Measurements from ENCODE around the gene MED8. TPM values are rescaled to one million over a fixed set of nuclear protein-coding genes. Genes with fewer than 3 reads are reported as not detected.

Gene MED8
- total RNA-seq, 1 experiment from 2014 or later, result 60.7 TPM

DNA sequence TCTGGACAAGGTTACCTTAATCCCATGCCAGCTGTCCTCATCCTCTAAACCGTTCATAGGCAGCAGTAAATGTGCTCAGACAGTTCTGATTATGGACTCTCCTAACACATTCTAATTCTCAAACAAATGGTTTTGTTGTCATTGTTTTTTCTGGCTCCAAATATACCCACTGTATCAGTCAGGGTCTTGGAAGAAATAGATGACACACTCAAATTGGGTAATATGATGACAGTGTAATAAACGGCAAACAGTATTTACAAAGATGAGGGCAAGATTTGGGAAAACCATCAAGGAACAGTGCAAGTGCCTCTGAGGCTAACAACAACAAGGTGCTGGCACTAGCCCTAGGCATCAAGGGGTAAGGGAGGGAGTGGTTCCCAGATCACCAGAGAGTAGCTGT is 35.1 kb downstream of the MED8 start:
- no peak overlapping the region for H3K4me3 ChIP-seq
- no peak for DNase-seq (ENCODE audit: low read depth in 1 of 2, low spot score in 2 of 2)
- peaks cover 10% of the 10 kb centered on the region for H3K36me3 ChIP-seq
- H3K4me1 ChIP-seq (replicated peaks), result peaks cover 33% of the 10 kb centered on the region
- no peaks in the 10 kb centered on the region for H3K27me3 ChIP-seq (replicated peaks)
- no peaks in the 10 kb centered on the region for H3K9me3 ChIP-seq (replicated peaks)
- no peak overlapping the region for H3K27ac ChIP-seq

DNA sequence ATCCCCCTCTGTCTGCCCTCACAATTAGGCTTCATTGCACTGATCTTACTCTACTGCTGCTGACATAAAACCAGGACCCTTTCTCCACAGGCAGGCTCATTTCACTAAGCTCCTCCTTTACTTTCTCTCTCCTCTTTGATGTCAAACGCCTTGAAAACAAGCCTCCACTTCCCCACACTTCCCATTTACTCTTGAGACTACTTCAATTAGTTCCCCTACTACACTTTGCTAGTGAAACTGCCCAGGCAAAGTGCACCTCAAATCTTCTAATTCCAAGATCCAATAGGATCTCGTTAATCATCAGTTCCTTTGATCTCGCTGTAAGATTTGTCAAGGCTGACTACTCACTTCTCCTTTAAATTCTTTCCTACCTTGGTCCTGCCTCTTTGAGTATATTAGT is 36.7 kb downstream of the MED8 start:
- no peak overlapping the region for H3K27ac ChIP-seq
- H3K36me3 ChIP-seq, result 0 out of 2 replicates have a peak, but pooled peaks cover 3% of the 10 kb centered on the region
- DNase-seq (ENCODE audit: low read depth in 1 of 2, low spot score in 2 of 2), result no peak
- H3K27me3 ChIP-seq (replicated peaks), result no peaks in the 10 kb centered on the region
- no peaks in the 10 kb centered on the region for H3K9me3 ChIP-seq (replicated peaks)
- H3K4me1 ChIP-seq (replicated peaks), result peaks cover 29% of the 10 kb centered on the region
- H3K4me3 ChIP-seq, result no peak overlapping the region

DNA sequence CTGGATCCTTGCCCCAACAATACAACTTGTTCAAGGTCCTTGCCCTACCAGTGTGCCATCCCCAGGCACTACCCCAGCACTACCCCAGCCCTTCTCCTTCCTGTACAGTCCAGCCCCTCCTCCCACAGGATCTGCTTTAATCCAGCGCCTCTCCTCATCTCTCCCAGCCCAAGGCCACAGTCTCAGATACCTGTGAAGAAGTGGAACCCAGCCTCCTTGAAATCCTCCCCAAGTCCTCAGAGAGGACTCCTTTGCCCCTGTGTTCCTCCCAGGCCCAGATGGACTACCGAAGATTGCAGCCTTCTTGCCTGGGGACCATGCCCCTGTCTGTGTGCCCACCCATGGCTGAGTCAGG is 37.3 kb downstream of the MED8 start:
- Histone ChIP-seq H3K4me1 (replicated peaks) (peaks cover 24% of the 10 kb centered on the region), H3K27ac (no peak overlapping the region), H3K4me3 (no peak overlapping the region), H3K9me3 (replicated peaks) (no peaks in the 10 kb centered on the region), H3K36me3 (0 out of 2 replicates have a peak, but pooled peaks cover 3% of the 10 kb centered on the region), H3K27me3 (replicated peaks) (no peaks in the 10 kb centered on the region)
- no peak for DNase-seq (ENCODE audit: low read depth in 1 of 2, low spot score in 2 of 2)

DNA sequence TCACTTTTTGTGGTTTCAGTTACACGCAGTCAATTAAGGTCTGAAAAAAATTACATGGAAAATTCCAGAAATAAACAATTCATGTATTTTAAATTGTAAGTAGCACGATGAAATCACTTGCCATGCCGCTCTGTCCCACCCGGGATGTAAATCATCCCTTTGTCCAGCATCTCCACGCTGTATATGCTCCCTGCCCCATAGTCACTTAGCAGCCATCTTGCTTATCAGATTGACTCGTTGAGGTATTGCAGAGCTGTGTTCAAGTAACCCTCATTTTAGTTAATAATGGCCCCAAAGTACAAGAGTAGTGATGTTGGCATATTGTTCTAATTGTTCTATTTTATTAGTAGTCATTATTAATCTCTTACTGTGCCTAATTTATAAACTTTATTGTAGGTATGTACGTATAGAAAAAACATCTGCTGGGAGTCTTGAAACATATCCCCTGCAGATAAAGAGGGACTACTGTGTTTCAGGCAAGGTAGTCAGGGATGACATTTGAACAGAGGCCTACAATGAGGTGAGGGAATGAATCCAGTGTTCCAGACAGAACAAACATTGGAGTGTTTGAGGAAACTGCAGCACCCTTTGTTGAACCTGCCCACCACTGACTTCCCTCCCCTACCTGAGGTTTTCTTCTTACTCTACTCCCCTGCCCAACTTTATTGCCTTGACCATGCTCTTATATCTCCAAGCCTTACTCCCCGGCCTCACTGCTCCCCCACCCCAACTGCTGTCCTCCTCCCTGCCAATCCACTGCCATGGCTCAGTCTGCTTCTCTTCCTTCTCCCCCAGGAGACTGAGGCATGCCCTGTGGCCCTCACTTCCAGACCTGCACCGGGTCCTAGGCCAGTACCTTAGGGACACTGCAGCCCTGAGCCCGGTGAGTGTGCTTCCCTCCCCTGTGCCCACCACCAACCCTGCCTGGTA is 37.9 kb downstream of the MED8 start:
- Histone ChIP-seq H3K4me3 (no peak overlapping the region), H3K36me3 (no peaks in the 10 kb centered on the region), H3K27me3 (replicated peaks) (no peaks in the 10 kb centered on the region), H3K27ac (no peak overlapping the region), H3K4me1 (replicated peaks) (peaks cover 20% of the 10 kb centered on the region), H3K9me3 (replicated peaks) (no peaks in the 10 kb centered on the region)
- no peak for DNase-seq (ENCODE audit: low read depth in 1 of 2, low spot score in 2 of 2)

DNA sequence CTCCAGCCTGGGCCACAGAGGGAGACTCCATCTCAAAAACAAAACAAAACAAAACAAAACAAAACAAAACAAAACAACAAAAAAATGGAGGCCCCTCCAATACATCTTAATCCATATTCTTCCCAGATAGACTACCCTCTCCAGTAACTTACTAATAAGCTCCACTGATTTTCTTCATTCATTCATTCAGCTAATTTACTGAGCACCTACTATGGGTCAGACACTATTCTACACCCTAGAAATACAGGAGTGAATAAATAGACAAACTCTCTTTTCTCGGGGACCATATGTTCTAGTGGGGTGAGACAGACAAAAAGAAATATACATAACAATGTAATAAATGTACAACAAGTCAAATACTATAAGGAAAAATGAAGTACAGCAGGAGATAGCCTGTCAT is 38.6 kb downstream of the MED8 start:
- H3K27ac ChIP-seq, result no peak overlapping the region
- no peak for DNase-seq (ENCODE audit: low read depth in 1 of 2, low spot score in 2 of 2)
- H3K4me1 ChIP-seq (replicated peaks), result peaks cover 20% of the 10 kb centered on the region
- H3K27me3 ChIP-seq (replicated peaks), result no peaks in the 10 kb centered on the region
- H3K4me3 ChIP-seq, result no peak overlapping the region
- H3K36me3 ChIP-seq, result no peaks in the 10 kb centered on the region
- H3K9me3 ChIP-seq (replicated peaks), result no peaks in the 10 kb centered on the region

DNA sequence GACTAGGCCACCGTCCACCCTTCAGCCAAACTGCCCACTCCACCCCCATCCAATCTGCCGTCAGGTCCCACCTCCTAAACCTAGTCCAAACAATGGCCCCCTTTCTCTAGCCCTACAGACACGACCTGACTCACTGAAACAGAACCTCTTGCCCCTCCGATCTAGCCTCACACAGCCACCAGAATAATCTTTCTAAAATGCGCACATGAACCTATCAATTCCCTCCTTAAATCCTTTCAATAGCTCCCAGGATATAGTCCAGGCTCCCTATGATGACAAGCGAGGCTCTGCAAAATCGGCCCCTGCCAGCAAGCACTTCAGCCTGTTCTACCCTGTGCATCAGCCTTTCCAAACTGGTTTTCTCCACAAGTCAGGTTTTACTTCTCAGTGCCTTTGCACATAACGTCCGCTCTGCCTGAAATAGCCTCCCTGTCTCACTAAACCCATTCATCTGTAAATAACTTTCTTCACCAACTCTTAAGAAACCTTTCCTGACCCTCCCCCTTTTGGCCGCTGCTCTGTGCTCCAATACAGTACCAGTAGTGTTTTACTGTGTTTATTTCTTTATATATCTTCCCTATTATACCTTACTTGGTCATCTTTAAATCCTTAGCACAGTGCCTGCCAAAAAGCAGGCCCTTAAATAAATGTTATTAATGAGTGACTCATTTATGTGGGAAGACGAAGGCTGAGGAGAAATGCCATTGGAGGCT is 39.9 kb downstream of the MED8 start:
- H3K4me3 ChIP-seq, result no peak overlapping the region

DNA sequence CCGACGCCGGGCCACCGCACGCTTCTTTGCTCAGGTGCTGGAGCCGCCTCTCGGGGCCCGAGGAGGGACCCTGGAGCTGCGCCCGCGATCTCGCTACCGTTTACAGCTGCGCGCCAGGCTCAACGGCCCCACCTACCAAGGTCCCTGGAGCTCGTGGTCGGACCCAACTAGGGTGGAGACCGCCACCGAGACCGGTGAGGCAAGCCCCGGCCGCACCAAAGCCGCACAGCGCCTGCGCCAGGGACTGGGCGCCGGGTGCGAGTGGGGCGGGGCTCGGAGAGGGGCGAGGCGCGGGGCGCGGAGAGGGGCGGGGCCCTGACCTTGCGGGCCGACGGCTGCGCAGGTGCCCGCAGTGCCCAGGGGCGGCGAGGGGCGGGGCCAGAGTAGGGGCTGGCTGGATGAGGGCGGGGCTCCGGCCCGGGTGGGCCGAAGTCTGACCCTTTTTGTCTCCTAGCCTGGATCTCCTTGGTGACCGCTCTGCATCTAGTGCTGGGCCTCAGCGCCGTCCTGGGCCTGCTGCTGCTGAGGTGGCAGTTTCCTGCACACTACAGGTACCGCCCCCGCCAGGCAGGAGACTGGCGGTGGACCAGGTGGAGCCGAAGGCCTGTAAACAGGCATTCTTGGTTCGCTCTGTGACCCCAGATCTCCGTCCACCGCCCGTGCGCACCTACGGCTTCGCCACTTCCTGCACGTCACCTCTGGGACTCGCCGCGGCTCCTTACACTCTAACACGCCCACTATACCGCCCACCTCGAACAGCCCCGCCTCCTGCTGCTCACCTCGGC is 40.6 kb downstream of the MED8 start:
- DNase-seq (ENCODE audit: low read depth in 1 of 2, low spot score in 2 of 2), result no peak
- no peaks in the 10 kb centered on the region for H3K9me3 ChIP-seq (replicated peaks)
- no peaks in the 10 kb centered on the region for H3K27me3 ChIP-seq (replicated peaks)
- H3K36me3 ChIP-seq, result no peaks in the 10 kb centered on the region
- peaks cover 20% of the 10 kb centered on the region for H3K4me1 ChIP-seq (replicated peaks)
- no peak overlapping the region for H3K27ac ChIP-seq
- H3K4me3 ChIP-seq, result no peak overlapping the region

More for the DNA sequence above, 39.9 kb downstream of the MED8 start:
- H3K4me1 ChIP-seq (replicated peaks), result peaks cover 20% of the 10 kb centered on the region
- no peaks in the 10 kb centered on the region for H3K27me3 ChIP-seq (replicated peaks)
- H3K27ac ChIP-seq, result no peak overlapping the region
- H3K9me3 ChIP-seq (replicated peaks), result no peaks in the 10 kb centered on the region
- peak; percentile 65 to 75 for DNase-seq (ENCODE audit: low read depth in 1 of 2, low spot score in 2 of 2)
- H3K36me3 ChIP-seq, result no peaks in the 10 kb centered on the region

DNA sequence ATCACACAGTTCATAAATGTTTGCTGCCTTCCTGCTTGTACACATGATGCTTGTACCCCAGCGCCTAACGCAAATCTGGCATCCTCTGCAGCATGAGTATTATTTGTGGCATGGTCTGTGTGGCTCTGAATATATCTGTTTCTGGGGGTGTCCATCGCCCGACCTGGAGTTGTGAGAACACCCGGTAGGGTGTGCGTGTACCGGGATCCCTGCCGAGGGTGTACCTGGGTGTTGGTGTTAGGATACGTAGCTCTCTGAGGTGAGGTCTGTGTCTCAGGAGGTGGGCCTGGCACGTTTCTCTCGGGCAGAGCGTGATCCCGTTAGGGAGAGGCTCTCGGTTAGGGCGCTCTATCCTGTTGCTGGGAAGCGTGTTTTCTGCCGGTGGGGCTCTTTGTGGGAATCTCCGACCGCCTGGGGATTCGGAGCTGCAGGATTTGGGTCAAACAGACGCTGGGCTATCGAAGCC is 41.2 kb downstream of the MED8 start:
- Histone ChIP-seq H3K27me3 (replicated peaks) (no peaks in the 10 kb centered on the region), H3K4me3 (no peak overlapping the region), H3K4me1 (replicated peaks) (peaks cover 20% of the 10 kb centered on the region), H3K27ac (no peak overlapping the region), H3K36me3 (no peaks in the 10 kb centered on the region), H3K9me3 (replicated peaks) (no peaks in the 10 kb centered on the region)
- no peak for DNase-seq (ENCODE audit: low read depth in 1 of 2, low spot score in 2 of 2)

DNA sequence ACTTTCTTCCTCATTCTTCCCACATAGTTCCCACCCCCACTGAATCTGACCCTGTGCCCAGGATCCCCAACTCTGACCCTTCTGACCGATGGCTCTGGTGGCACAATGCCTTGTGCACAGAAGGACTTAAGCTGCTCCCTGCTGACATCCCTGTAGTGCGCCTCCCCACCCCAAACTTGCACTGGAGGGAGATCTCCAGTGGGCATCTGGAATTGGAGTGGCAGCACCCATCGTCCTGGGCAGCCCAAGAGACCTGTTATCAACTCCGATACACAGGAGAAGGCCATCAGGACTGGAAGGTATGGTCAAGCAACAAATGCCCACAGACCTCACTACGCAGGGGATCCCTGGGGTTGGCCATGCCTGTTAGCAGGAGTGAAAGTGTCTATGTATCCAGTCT is 43.0 kb downstream of the MED8 start:
- H3K27ac ChIP-seq, result no peak overlapping the region
- no peak for DNase-seq (ENCODE audit: low read depth in 1 of 2, low spot score in 2 of 2)
- H3K27me3 ChIP-seq (replicated peaks), result no peaks in the 10 kb centered on the region
- H3K4me3 ChIP-seq, result no peak overlapping the region
- no peaks in the 10 kb centered on the region for H3K36me3 ChIP-seq
- peaks cover 20% of the 10 kb centered on the region for H3K4me1 ChIP-seq (replicated peaks)
- H3K9me3 ChIP-seq (replicated peaks), result no peaks in the 10 kb centered on the region

DNA sequence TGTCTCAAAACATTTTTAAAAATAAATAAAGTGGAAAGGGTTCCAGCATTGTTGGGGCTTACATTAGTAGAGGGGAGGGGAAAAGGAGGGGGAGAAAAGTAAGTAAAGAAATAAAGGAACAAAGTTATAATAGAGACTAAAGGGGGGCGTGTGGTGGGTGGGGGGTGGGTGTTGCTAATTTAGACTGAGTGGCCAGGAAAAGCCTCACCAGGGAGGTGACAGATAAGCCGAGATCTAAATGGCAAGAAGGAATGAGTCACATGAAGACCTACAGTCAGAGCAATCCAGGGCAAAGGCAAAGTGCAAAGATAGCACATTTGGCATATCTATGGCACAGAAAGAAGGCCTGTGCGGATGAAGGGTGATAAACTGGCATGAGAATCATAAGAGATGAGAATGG is 44.5 kb downstream of the MED8 start:
- no peak overlapping the region for H3K27ac ChIP-seq
- no peaks in the 10 kb centered on the region for H3K36me3 ChIP-seq

DNA sequence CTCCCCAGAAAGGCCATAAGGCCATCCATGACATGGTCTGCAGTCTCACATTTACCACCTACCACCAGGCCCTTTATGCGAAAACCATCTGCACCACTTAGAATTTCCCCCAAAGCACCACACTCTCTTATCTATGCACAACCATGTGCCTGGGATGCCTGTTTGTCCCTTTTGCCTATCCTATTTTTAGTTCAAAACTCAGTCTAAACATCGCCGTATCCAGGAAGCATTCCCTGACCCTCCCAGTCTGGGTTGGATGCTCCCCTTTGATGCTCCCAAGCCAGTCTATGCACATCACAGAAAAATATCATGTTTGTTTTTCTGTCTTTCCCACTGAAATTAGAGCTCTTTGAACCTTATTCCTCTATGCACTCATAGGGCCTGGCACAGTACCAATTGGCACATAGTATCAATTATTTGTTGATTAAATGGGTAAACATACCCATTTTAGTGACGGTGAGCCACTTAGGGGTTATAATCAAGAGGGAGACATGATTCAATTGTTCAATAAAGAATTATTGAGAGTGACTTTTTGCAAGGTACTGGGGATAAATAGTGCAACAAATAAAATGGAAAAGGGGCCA is 45.2 kb downstream of the MED8 start:
- Histone ChIP-seq H3K9me3 (replicated peaks) (no peaks in the 10 kb centered on the region), H3K4me1 (replicated peaks) (peaks cover 4% of the 10 kb centered on the region), H3K27ac (no peak overlapping the region), H3K27me3 (replicated peaks) (no peaks in the 10 kb centered on the region), H3K36me3 (no peaks in the 10 kb centered on the region), H3K4me3 (no peak overlapping the region)
- no peak for DNase-seq (ENCODE audit: low read depth in 1 of 2, low spot score in 2 of 2)

More for the DNA sequence above, 44.5 kb downstream of the MED8 start:
- no peaks in the 10 kb centered on the region for H3K27me3 ChIP-seq (replicated peaks)
- H3K4me3 ChIP-seq, result no peak overlapping the region
- no peak for DNase-seq (ENCODE audit: low read depth in 1 of 2, low spot score in 2 of 2)
- H3K4me1 ChIP-seq (replicated peaks), result peaks cover 11% of the 10 kb centered on the region
- no peaks in the 10 kb centered on the region for H3K9me3 ChIP-seq (replicated peaks)

DNA sequence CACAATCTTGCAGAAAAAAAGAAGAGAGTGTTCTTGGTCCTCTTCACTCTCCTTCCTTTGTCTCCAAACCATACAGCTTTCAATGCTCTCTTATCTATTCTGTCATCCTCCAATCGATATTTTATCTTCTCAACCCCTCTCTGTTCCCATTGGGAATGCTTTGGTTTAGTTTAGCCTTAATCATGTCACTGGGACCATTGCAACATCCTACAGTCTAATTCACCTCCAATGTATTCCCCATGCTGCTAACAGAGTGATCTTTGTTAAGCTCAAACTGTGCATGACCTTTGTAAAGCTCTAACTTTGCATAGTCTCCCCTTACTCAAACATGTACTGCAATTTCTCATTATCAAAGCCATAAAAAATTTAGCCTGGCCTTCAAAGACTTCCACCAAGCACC is 49.0 kb downstream of the MED8 start:
- H3K9me3 ChIP-seq (replicated peaks), result no peaks in the 10 kb centered on the region
- H3K4me3 ChIP-seq, result no peak overlapping the region
- H3K4me1 ChIP-seq (replicated peaks), result no peaks in the 10 kb centered on the region
- H3K27ac ChIP-seq, result no peak overlapping the region
- no peaks in the 10 kb centered on the region for H3K27me3 ChIP-seq (replicated peaks)
- DNase-seq (ENCODE audit: low read depth in 1 of 2, low spot score in 2 of 2), result no peak
- no peaks in the 10 kb centered on the region for H3K36me3 ChIP-seq

DNA sequence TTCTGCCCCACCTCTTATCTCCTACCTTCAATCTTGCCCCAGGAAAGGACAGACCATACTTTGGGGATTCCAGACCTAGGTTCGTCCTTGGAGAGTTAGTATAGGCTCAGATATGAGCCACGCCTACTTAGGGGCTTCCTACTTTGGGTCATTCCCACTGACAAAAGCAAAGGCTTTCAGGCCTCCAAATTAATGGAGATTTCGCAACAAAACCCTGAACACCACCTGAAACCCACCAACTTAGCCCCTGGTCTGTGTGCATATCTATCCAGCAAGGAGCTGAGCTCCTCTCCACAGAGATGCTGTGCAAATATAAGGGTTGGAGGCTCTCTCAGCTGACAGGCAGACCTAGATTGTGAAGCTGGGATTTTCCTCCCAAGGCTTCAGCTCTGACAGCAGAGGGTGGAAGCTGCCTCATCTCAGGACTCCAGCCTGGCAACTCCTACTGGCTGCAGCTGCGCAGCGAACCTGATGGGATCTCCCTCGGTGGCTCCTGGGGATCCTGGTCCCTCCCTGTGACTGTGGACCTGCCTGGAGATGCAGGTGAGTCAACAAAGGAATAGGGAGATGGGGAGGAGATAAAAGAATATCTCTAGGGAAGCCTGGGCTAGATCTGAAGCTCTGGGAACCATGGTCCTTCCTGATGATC is 49.9 kb downstream of the MED8 start:
- H3K4me3 ChIP-seq, result no peak overlapping the region

More for the DNA sequence above, 49.9 kb downstream of the MED8 start:
- DNase-seq (ENCODE audit: low read depth in 1 of 2, low spot score in 2 of 2), result no peak
- no peaks in the 10 kb centered on the region for H3K9me3 ChIP-seq (replicated peaks)
- no peaks in the 10 kb centered on the region for H3K27me3 ChIP-seq (replicated peaks)
- H3K36me3 ChIP-seq, result no peaks in the 10 kb centered on the region
- no peaks in the 10 kb centered on the region for H3K4me1 ChIP-seq (replicated peaks)
- H3K27ac ChIP-seq, result no peak overlapping the region
